HCT116 (cell line): ENCODE measurements around the gene ATXN1. TPM values are rescaled to one million over a fixed set of nuclear protein-coding genes. Genes with fewer than 3 reads are reported as not detected.

ENCODE experiments used
- ATAC-seq: fragments of 200-7000 bp; cut with Tn5 transposase; 2 replicates; pipeline ENCODE4 v1.9.1; 2020; ENCODE audit warnings: mild to moderate bottlenecking, moderate library complexity
- BruUV-seq: library from RNA; stranded (reverse); fragments of 400-500 nt; replicated peaks from 2 replicates; lab custom pipeline; 2021; lab: Mats Ljungman, UMichigan
- CTCF ChIA-PET: fragments of 300-600 bp; sonication (Branson Sonifier 250); formaldehyde crosslinking; loops from one replicate; lab custom pipeline; 2021; ENCODE audit warnings: antibody characterized with exemption; lab: Charles Lee
- POLR2A ChIA-PET: fragments of 300-600, 350-600 bp; sonication (Branson Sonifier 250); formaldehyde crosslinking; loops from one replicate; lab custom pipeline; 2021; ENCODE audit warnings: antibody characterized with exemption; lab: Charles Lee
- RAD21 ChIA-PET, 2 experiments: fragments of 300-600 bp; sonication (Branson Sonifier 250); formaldehyde crosslinking; loops; one replicate each; lab custom pipeline; 2023; ENCODE audit warnings: low total read pairs in 2 of 2; ENCODE audit not compliant: uncharacterized antibody in 2 of 2, unreplicated experiment in 2 of 2, low non-redundant PET in 1 of 2; lab: Charles Lee
- DNase-seq: peaks from one replicate; pipeline ENCODE4 v3.0.0-alpha.2; 2010; ENCODE audit warnings: low read depth, low spot score
- H2AFZ ChIP-seq: fragments of 200-600 bp; shearing (Covaris generic), sonication (generic); 2 replicates; pipeline ENCODE4 v1.6.1; 2017; ENCODE audit warnings: low read depth, mixed run types, mixed read lengths, antibody characterized with exemption, low read length; ENCODE audit not compliant: poor library complexity, severe bottlenecking
- H3K27ac ChIP-seq: 2 replicates; pipeline ENCODE4 v1.5.1; 2012; ENCODE audit warnings: low read depth, low read length
- H3K27me3 ChIP-seq: fragments of 200-600 bp; sonication (generic); 2 replicates; pipeline ENCODE4 v1.6.1; 2016; ENCODE audit warnings: mixed run types, low read length, mixed read lengths; ENCODE audit not compliant: insufficient read depth
- H3K36me3 ChIP-seq, 2 experiments: fragments of 200-500 bp in 1 of 2; fragments of 200-600 bp in 1 of 2; sonication (Bioruptor generic) in 1 of 2; sonication (generic) in 1 of 2; 2 replicates each; pipeline versions ENCODE4 v1.5.1 to v1.6.1; 2014 to 2016; ENCODE audit warnings: low read length in 2 of 2, inconsistent platforms in 1 of 2, mixed read lengths in 1 of 2, mixed run types in 1 of 2; ENCODE audit not compliant: insufficient read depth in 2 of 2, control insufficient read depth in 1 of 2
- H3K4me1 ChIP-seq, 2 experiments: fragments of 200-600 bp in 1 of 2; sonication (generic) in 1 of 2; 2 replicates each; pipeline versions ENCODE4 v1.5.1 to v1.6.1; 2012 to 2017; ENCODE audit warnings: low read length in 2 of 2, inconsistent platforms in 1 of 2, mild to moderate bottlenecking in 1 of 2, mixed read lengths in 1 of 2, mixed run types in 1 of 2, moderate library complexity in 1 of 2; ENCODE audit not compliant: insufficient read depth in 2 of 2, control insufficient read depth in 1 of 2
- H3K4me2 ChIP-seq: fragments of 200-600 bp; sonication (generic); 2 replicates; pipeline ENCODE4 v1.6.1; 2017; ENCODE audit warnings: mixed run types, low read length, mixed read lengths
- H3K4me3 ChIP-seq, 2 experiments: fragments of 200-600 bp in 1 of 2; sonication (generic) in 1 of 2; replicated peaks in 1 of 2; 2 replicates each; pipeline ENCODE4 v1.5.1; 2011 to 2016; ENCODE audit warnings: low read length in 2 of 2, control low read depth in 1 of 2, low read depth in 1 of 2, mild to moderate bottlenecking in 1 of 2, mixed read lengths in 1 of 2, mixed run types in 1 of 2
- H3K79me2 ChIP-seq: fragments of 200-600 bp; sonication (generic); 2 replicates; pipeline ENCODE4 v1.6.1; 2017; ENCODE audit warnings: mild to moderate bottlenecking, mixed run types, low read length, moderate library complexity, mixed read lengths; ENCODE audit not compliant: insufficient read depth
- H3K9ac ChIP-seq: fragments of 200-600 bp; sonication (generic); 2 replicates; pipeline ENCODE4 v1.6.1; 2016; ENCODE audit warnings: low read length, mixed read lengths
- H3K9me2 ChIP-seq: fragments of 200-600 bp; sonication (generic), shearing (Covaris generic); 2 replicates; pipeline ENCODE4 v1.6.1; 2017; ENCODE audit warnings: mixed run types, mild to moderate bottlenecking, moderate library complexity; ENCODE audit not compliant: insufficient read depth
- H3K9me3 ChIP-seq, 2 experiments: fragments of 200-500 bp in 1 of 2; fragments of 200-600 bp in 1 of 2; sonication (Bioruptor generic) in 1 of 2; sonication (generic) in 1 of 2; 2 replicates each; pipeline ENCODE4 v1.6.1; 2014 to 2017; ENCODE audit warnings: low read length in 2 of 2, mixed read lengths in 2 of 2, inconsistent platforms in 1 of 2, low read depth in 1 of 2, mild to moderate bottlenecking in 1 of 2, mixed run types in 1 of 2, moderate library complexity in 1 of 2; ENCODE audit not compliant: control insufficient read depth in 1 of 2, insufficient read depth in 1 of 2
- H4K20me1 ChIP-seq: fragments of 200-600 bp; sonication (generic), shearing (Covaris generic); 2 replicates; pipeline ENCODE4 v1.6.1; 2017; ENCODE audit warnings: mixed run types, mild to moderate bottlenecking, moderate library complexity; ENCODE audit not compliant: insufficient read depth
- CBX3 ChIP-seq: IDR thresholded peaks from 2 replicates; pipeline ENCODE4 v1.6.1; 2012; ENCODE audit warnings: low read depth
- EZH2 ChIP-seq: fragments of 200-600 bp; sonication (generic); IDR thresholded peaks from 2 replicates; pipeline ENCODE4 v1.6.1; 2017; ENCODE audit warnings: antibody characterized with exemption, mixed run types
- FOSL1 ChIP-seq: IDR thresholded peaks from 2 replicates; pipeline ENCODE4 v1.6.1; 2012; ENCODE audit warnings: low read depth
- SIN3A ChIP-seq: IDR thresholded peaks from 2 replicates; pipeline ENCODE4 v1.6.1; 2012; ENCODE audit warnings: low read depth
- TCF7L2 ChIP-seq: IDR thresholded peaks from 2 replicates; pipeline ENCODE4 v1.7.0; 2011; ENCODE audit warnings: borderline replicate concordance, inconsistent platforms; ENCODE audit not compliant: insufficient read depth, insufficient read length; ENCODE audit errors: extremely low read depth
- ZFX ChIP-seq: fragments of 450-650 bp; IDR thresholded peaks from 2 replicates; pipeline ENCODE4 v1.6.1; 2017
- intact Hi-C: fragments of 100-400 bp; cut with micrococcal nuclease; formaldehyde crosslinking; loops from 2 replicates; pipeline ENCODE4 v1.10.0; 2022
- total RNA-seq: library from RNA; stranded (reverse); gene quantifications from one replicate; pipeline ENCODE4 v1.2.1, GENCODE V29; 2021; ENCODE audit not compliant: unreplicated experiment

The ATXN1 gene
- total RNA-seq, 1 experiment from 2014 or later: 21.0 TPM

GRCh38 chr6:16621002-16621401 lies 140.3 kb downstream of the ATXN1 start:
- no peak overlapping the region for H3K4me2 ChIP-seq
- H2AFZ ChIP-seq: no peak overlapping the region
- no peaks in the 10 kb centered on the region for H3K4me1 ChIP-seq
- H3K27ac ChIP-seq: no peak overlapping the region
- ChIA-PET POLR2A (no interaction called here), RAD21 (no interaction called here)
- H4K20me1 ChIP-seq: no peaks in the 10 kb centered on the region
- ATAC-seq (no peak), DNase-seq (no peak)
- H3K4me3 ChIP-seq: no peak overlapping the region
- no peaks in the 10 kb centered on the region for H3K36me3 ChIP-seq
- H3K27me3 ChIP-seq: no peaks in the 10 kb centered on the region
- H3K9me3 ChIP-seq: no peaks in the 10 kb centered on the region
- no peaks in the 10 kb centered on the region for H3K79me2 ChIP-seq
- H3K9me2 ChIP-seq: no peaks in the 10 kb centered on the region
- no TSS peak for BruUV-seq
- no peak overlapping the region for H3K9ac ChIP-seq
- intact Hi-C loops: no loop called here
- TF ChIP-seq CBX3 (no peak), FOSL1 (no peak)
- TF ChIP-seq, all 23 proteins: peak for 0
- CTCF ChIA-PET: no interaction called here

- no peaks in the 10 kb centered on the region for H3K36me3 ChIP-seq
- TF ChIP-seq EZH2: no peak
- TF ChIP-seq ZFX: no peak
- no peak for TF ChIP-seq TCF7L2
- no peak for TF ChIP-seq SIN3A
- TF ChIP-seq, all 23 proteins: peak for 0
- no peaks in the 10 kb centered on the region for H3K27me3 ChIP-seq
- ChIA-PET RAD21 (no interaction called here), POLR2A (no interaction called here), CTCF (no interaction called here)
- no peaks in the 10 kb centered on the region for H3K9me3 ChIP-seq
- BruUV-seq: no TSS peak
- intact Hi-C loops: no loop called here
- H3K4me1 ChIP-seq: no peaks in the 10 kb centered on the region
- no peak overlapping the region for H3K4me3 ChIP-seq
- DNase-seq (no peak), ATAC-seq (no peak)
- H4K20me1 ChIP-seq: no peaks in the 10 kb centered on the region
- no peaks in the 10 kb centered on the region for H3K9me2 ChIP-seq
- no peak overlapping the region for H3K27ac ChIP-seq
- H3K9ac ChIP-seq: no peak overlapping the region
- no peak overlapping the region for H2AFZ ChIP-seq
- no peaks in the 10 kb centered on the region for H3K79me2 ChIP-seq
- no peak overlapping the region for H3K4me2 ChIP-seq
Observed at GRCh38 chr6:16619777-16620176, 141.5 kb downstream of the ATXN1 start.
